ENCODE results near the gene ALOX5. TPM values are rescaled to one million over a fixed set of nuclear protein-coding genes. Genes with fewer than 3 reads are reported as not detected.

ALOX5 gene
- polyA plus RNA-seq, 1 of the 3 experiments (the other 2 are of a cell fraction): not detected

DNA sequence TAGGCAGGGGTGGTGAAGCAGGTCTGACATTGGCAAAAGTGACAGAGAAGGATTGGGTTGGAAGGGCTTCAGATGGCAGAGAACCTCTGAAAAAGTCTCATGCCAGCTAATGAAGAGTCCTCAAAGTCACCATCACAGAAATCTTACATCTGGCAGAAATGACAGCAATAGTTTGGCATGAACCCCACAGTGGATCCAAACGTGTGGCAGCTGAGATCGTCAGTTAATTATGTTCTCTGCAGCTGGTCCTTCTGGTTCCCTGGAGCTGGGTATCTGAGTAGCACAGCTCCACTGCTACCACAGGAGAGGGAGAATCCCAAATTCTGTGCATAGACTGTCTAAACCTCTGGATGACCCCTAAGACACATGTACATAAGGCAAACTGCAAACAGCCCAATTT lies 73.4 kb downstream of the ALOX5 start:
- H3K4me3 ChIP-seq (ENCODE audit: low read depth in 2 of 2, low read length in 1 of 2): no peak overlapping the region
- H3K36me3 ChIP-seq (replicated peaks in 1 of 2; ENCODE audit: control insufficient read depth in 1 of 2, insufficient read depth in 2 of 2, low read length in 1 of 2): no peaks in the 10 kb centered on the region
- no peak overlapping the region for H3K9ac ChIP-seq
- POLR2A ChIA-PET: no interaction called here
- no peaks in the 10 kb centered on the region for H3K9me3 ChIP-seq
- H3K4me1 ChIP-seq (ENCODE audit: control insufficient read depth in 1 of 2, insufficient read depth in 2 of 2, low read depth in 1 of 2, low read length in 1 of 2): peaks cover 0 to 9% of the 10 kb centered on the region in 2 experiments; a peak in 1 of 4 replicates
- H3K27me3 ChIP-seq (ENCODE audit: insufficient read depth): no peaks in the 10 kb centered on the region
- no peaks in the 10 kb centered on the region for H3K79me2 ChIP-seq (ENCODE audit: insufficient read depth)
- no peaks in the 10 kb centered on the region for H4K20me1 ChIP-seq (ENCODE audit: insufficient read depth)
- no peak overlapping the region for H3K4me2 ChIP-seq
- no peaks in the 10 kb centered on the region for H3F3A ChIP-seq (replicated peaks; ENCODE audit: insufficient read depth)
- 55% methylated on average over 2 of the region's 2 CpGs for WGBS (ENCODE audit: low lambda C conversion rate)
- H3K27ac ChIP-seq (ENCODE audit: low read depth in 2 of 2, low read length in 1 of 2): no peak overlapping the region
- no peaks in the 10 kb centered on the region for H3K9me2 ChIP-seq
- CTCF ChIA-PET: no interaction called here
- H2AFZ ChIP-seq (ENCODE audit: low read depth): no peak overlapping the region
- no peak for DNase-seq
- TF ChIP-seq TAF1 (IDR thresholded peaks at IDR 0.05; ENCODE audit: borderline replicate concordance, low read depth, low read length) (no peak), ELF1 (IDR thresholded peaks at IDR 0.05) (no peak), GABPA (IDR thresholded peaks at IDR 0.05; ENCODE audit: low read depth) (no peak)

DNA sequence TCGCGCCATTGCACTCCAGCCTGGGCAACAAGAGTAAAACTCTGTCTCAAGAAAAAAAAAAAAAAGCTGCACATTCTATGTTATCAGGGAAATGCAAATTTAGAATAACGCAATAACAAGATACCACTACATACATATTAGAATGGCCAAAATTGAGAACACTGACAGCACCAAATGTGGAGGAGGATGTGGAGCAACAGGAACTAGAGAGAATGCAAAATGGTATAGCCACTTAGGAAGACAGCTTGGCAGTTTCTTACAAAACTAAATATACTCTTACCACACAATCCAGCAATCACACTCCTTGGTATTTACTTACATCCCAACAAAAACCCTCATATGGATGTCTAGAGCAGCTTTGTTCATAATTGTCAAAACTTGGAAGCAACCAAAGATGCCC lies 76.8 kb downstream of the ALOX5 start:
- CTCF ChIA-PET: interaction anchor here (0.9 kb wide), 1 partner anchor 9 kb away, joined by 3 read pairs; no protein-coding TSS in a partner anchor
- POLR2A ChIA-PET: no interaction called here
- Histone ChIP-seq H3K9ac (no peak overlapping the region), H3K36me3 (replicated peaks in 1 of 2; ENCODE audit: control insufficient read depth in 1 of 2, insufficient read depth in 2 of 2, low read length in 1 of 2) (no peaks in the 10 kb centered on the region), H3K9me3 (no peaks in the 10 kb centered on the region), H3K79me2 (ENCODE audit: insufficient read depth) (no peaks in the 10 kb centered on the region), H3F3A (replicated peaks; ENCODE audit: insufficient read depth) (no peaks in the 10 kb centered on the region), H3K27ac (ENCODE audit: low read depth in 2 of 2, low read length in 1 of 2) (no peak overlapping the region), H3K4me1 (ENCODE audit: control insufficient read depth in 1 of 2, insufficient read depth in 2 of 2, low read depth in 1 of 2, low read length in 1 of 2) (peaks cover 0 to 17% of the 10 kb centered on the region in 2 experiments; a peak in 1 of 4 replicates), H3K4me2 (no peak overlapping the region), H3K4me3 (ENCODE audit: low read depth in 2 of 2, low read length in 1 of 2) (no peak overlapping the region), H3K27me3 (ENCODE audit: insufficient read depth) (no peaks in the 10 kb centered on the region), H2AFZ (ENCODE audit: low read depth) (no peak overlapping the region), H3K9me2 (no peaks in the 10 kb centered on the region), H4K20me1 (ENCODE audit: insufficient read depth) (no peaks in the 10 kb centered on the region)
- DNase-seq: no peak
- WGBS (ENCODE audit: low lambda C conversion rate): 95% methylated on average over 3 of the region's 3 CpGs
- TF ChIP-seq, protein P1, sequence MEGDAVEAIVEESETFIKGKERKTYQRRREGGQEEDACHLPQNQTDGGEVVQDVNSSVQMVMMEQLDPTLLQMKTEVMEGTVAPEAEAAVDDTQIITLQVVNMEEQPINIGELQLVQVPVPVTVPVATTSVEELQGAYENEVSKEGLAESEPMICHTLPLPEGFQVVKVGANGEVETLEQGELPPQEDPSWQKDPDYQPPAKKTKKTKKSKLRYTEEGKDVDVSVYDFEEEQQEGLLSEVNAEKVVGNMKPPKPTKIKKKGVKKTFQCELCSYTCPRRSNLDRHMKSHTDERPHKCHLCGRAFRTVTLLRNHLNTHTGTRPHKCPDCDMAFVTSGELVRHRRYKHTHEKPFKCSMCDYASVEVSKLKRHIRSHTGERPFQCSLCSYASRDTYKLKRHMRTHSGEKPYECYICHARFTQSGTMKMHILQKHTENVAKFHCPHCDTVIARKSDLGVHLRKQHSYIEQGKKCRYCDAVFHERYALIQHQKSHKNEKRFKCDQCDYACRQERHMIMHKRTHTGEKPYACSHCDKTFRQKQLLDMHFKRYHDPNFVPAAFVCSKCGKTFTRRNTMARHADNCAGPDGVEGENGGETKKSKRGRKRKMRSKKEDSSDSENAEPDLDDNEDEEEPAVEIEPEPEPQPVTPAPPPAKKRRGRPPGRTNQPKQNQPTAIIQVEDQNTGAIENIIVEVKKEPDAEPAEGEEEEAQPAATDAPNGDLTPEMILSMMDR (IDR thresholded peaks at IDR 0.05): no peak
- TF ChIP-seq MXI1 (IDR thresholded peaks at IDR 0.05; ENCODE audit: low read depth, low read length) (no peak), GABPA (IDR thresholded peaks at IDR 0.05; ENCODE audit: low read depth) (no peak), EP300 (IDR thresholded peaks at IDR 0.05; ENCODE audit: borderline replicate concordance in 1 of 2, low read depth in 1 of 2, low read length in 1 of 2) (no peak), JUND (IDR thresholded peaks at IDR 0.05) (no peak), ELF1 (IDR thresholded peaks at IDR 0.05) (no peak), CHD2 (IDR thresholded peaks at IDR 0.05; ENCODE audit: low read length, partially characterized antibody) (no peak)
- TF ChIP-seq, protein P2, sequence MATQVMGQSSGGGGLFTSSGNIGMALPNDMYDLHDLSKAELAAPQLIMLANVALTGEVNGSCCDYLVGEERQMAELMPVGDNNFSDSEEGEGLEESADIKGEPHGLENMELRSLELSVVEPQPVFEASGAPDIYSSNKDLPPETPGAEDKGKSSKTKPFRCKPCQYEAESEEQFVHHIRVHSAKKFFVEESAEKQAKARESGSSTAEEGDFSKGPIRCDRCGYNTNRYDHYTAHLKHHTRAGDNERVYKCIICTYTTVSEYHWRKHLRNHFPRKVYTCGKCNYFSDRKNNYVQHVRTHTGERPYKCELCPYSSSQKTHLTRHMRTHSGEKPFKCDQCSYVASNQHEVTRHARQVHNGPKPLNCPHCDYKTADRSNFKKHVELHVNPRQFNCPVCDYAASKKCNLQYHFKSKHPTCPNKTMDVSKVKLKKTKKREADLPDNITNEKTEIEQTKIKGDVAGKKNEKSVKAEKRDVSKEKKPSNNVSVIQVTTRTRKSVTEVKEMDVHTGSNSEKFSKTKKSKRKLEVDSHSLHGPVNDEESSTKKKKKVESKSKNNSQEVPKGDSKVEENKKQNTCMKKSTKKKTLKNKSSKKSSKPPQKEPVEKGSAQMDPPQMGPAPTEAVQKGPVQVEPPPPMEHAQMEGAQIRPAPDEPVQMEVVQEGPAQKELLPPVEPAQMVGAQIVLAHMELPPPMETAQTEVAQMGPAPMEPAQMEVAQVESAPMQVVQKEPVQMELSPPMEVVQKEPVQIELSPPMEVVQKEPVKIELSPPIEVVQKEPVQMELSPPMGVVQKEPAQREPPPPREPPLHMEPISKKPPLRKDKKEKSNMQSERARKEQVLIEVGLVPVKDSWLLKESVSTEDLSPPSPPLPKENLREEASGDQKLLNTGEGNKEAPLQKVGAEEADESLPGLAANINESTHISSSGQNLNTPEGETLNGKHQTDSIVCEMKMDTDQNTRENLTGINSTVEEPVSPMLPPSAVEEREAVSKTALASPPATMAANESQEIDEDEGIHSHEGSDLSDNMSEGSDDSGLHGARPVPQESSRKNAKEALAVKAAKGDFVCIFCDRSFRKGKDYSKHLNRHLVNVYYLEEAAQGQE (IDR thresholded peaks at IDR 0.05; ENCODE audit: low read depth, low read length): no peak
- TF ChIP-seq, protein P3, sequence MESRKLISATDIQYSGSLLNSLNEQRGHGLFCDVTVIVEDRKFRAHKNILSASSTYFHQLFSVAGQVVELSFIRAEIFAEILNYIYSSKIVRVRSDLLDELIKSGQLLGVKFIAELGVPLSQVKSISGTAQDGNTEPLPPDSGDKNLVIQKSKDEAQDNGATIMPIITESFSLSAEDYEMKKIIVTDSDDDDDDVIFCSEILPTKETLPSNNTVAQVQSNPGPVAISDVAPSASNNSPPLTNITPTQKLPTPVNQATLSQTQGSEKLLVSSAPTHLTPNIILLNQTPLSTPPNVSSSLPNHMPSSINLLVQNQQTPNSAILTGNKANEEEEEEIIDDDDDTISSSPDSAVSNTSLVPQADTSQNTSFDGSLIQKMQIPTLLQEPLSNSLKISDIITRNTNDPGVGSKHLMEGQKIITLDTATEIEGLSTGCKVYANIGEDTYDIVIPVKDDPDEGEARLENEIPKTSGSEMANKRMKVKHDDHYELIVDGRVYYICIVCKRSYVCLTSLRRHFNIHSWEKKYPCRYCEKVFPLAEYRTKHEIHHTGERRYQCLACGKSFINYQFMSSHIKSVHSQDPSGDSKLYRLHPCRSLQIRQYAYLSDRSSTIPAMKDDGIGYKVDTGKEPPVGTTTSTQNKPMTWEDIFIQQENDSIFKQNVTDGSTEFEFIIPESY (IDR thresholded peaks at IDR 0.05; ENCODE audit: borderline replicate concordance, low read depth): no peak

All from SK-N-SH (cell line).